Measurements from ENCODE around the gene RNF19B. TPM values are rescaled to one million over a fixed set of nuclear protein-coding genes. Genes with fewer than 3 reads are reported as not detected.
"Not testable (repeated sequence)": the region's sequence is repeated elsewhere in the genome, so short reads cannot be mapped to it uniquely, and the experiment has no call there.

Gene RNF19B
- 37.9 TPM for total RNA-seq

DNA sequence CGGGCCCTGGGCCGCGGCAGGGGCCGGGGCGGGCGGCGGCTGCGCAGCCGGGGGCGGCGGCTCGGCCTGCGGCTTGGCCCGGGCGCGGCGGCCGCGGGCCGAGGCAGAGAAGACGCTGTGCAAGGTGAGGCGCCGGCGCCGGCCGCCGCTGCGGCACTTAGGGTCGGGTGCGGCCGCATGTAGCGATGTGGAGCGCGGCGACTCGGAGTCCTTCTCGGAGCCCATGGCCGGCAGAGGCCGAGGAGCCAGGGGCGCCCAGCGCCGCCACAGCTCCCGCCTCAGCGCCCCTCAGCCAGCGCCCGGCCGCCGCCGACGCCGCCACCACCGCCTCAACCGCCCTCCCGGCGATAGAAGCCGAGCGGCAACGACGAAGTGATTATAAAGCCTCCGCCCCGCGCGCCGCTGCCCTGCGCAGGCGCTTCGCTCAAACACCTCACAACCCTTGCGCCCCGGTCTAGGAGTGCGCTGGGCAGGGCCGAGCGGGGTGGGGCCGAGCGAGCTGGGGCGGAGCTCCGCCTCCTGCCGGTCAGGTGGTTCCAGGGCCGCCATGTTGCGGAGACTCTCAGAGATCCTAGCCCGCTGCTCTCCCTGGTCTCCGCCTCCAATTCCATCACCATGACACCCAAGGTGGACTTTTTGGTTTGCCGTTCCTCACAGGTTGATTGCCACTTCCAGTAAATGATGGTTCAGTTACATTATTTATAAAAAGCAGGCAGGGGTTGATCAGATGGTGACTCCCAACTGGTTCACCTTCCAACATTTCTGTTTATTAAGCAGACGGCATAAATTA, at the start of gene RNF19B:
Gene RNF19B, minus strand, starts transcription at position 349 of the 790 bp plus-strand sequence. Its CDS starts 124 bp downstream, at position 225.
- peak; percentile 92 for DNase-seq

DNA sequence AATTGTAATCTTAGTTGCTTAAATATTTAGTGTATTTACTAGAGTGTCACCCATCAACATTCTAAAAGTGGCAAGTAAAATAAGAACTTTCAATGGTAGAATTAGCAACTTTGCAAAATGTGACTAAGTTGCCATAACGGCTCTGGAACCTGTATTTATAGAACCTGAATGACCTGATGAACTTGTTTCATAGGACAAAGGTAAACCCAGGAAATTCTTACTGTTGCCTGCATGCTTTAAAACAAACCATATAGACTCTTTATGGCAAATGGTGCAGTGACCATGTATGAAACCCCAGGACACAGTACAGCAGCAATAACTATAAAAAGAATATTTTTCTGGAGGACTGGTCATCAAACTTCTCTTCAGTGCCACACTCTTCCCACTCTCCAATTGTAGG, 49.2 kb upstream of the RNF19B start:
- no peak for DNase-seq

DNA sequence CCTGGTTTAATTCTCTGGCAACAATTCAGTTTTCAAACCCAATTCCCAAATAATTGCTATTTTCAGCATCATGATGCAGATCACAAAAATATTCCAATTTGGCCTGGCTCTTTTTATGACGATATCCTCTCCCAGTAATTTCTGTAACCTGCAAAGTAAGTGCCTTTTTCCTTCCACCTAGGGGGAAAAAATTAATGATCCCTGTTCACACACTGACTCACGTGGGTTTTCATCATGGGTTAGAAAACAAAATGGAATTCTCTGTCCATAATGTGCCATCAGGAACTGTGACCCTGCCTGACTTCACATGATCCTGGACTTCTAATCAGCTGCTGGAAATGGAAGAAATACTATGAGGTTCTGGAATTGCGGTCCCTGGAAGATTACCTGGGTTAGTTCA, 47.6 kb upstream of the RNF19B start:
- DNase-seq = no peak

GRCh38 chr1:33010932-33011731, 46.5 kb upstream of the RNF19B start:
- peak; percentile 35 for DNase-seq

- no peak for DNase-seq
Observed at GRCh38 chr1:33009561-33009960, 45.0 kb upstream of the RNF19B start.

DNA sequence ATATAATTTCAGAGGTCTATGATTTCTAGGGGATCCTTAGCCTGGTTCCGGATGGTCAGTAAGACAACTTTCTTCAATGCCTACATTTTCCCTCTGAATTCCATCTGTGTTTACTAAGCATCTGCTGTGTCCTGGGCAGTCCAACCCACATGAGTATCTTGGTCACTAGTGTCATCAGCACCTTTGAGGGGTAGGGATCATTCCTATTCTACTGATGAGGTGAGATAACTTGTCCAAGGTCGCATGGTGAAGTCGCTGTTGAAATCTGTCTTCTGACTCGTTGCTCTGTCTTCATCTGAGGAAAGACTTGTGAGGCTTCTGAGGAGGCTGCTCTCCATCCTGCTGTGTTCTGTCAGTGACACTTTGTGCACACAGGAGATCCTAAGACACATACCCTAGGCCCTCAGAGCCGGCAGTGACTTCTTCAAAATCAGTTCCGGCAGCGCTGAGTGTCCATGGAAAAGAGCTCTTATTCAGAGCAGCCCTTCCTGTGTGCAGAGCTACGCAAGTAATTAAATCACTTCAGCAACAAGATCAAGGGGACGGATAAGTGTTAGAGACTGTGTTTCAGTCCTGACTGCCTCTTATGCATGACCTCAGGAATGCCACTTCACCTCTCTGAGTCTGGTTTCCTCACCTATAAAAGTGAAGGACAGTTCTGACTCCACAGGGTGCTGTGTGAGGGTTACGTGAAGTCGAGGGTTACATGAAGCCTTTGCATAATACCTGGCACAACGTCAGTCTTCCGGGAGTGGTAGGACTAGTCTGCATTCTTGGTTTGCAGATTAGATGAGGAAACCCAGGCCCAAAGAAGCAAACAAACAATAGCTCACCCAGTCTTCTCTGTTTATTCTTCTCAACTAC, 43.7 kb upstream of the RNF19B start:
- no peak for DNase-seq

DNA sequence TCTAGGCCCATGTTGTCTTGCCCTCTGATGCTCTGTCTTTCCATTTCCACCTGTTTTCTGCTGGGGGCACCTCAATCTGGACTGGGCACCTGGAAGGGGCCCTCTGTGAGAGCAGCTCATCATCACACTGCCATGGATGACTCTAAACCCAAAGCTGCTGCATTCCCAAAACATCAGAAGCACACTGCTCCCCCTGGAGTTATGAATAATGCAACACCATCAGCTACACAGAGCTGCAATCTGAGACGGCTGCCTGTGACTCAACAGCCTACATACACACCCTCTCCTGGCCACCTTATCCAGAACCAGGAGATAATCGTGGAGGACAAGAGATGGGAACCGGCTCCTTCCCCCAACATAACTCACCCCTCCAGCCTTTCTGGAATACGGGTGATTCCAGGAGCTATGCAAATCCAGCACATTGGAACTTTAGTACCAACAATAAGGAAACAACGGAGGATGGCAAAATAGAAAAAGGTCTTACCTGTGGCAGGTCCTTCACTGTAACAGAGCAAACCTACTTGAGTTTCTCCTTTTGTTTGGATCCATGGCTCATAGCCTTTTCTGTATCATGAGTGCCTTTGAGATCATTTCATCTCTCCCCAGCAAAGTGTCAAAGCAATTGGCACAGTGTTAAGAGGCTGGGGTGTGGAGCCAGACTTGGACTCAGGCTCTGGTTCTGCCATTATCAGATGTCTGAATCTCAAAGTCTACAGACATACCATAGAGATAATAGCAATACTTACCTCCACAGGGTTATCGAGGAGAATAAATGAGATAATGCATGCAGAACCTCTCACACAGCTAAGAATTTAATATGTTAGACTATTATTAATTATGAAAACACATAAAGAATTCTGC, 42.8 kb upstream of the RNF19B start:
- DNase-seq = peak; percentile 43

GRCh38 chr1:33005838-33006421, 41.3 kb upstream of the RNF19B start:
- DNase-seq = no peak

DNA sequence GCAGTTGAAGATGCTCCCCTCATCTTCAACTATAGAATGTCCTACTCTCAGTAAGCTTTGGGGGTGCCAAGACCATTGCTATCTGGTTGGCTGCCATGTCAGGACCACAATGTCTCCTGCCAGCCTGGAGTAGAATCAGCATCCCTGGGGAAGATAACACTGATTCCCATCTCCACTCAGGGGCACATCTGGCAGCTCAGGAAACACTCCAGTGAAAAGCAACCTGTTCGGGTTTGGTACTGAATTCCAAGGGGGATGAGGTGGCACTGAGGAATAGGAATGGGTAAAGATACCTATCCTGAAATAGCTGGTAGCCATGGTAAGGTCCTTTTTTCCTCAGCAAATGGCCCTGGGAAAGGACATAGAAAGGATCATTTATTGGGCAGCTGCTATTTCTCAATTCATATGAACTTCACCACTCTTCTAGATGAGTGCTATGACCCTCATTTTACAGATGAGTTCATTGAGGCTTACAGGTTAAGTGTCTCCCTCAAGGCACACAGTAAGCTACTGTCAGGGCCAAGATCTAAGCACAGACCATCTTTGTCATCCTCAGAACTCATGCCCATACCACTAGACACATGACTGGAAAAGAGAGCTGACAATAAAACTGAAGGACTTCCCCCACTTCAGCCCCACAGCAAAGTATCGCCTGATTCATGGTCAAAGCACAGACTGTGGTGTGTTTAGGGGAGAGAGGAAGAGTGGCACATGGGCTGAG, 40.7 kb upstream of the RNF19B start:
- DNase-seq = no peak

DNA sequence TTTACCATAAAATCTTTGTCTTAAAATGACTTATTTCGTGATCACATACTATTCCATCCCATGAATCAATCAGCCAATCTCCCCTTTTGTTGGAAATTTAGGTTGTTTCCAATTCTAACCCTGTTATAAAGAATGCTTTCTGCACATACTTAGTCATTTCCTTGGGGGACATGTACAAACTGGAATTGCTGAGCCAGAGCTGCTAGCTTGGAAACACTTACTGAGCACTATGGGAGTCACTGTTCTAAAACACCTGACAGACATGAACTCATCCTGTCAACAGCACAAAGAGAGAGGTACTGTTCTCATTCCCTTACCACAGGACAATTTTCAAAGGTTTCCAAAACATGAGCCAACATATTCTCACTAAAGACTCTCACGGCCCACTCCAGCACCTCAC, 40.0 kb upstream of the RNF19B start:
- no peak for DNase-seq

- no peak for DNase-seq
Observed at GRCh38 chr1:33003657-33004056, 39.0 kb upstream of the RNF19B start.

DNA sequence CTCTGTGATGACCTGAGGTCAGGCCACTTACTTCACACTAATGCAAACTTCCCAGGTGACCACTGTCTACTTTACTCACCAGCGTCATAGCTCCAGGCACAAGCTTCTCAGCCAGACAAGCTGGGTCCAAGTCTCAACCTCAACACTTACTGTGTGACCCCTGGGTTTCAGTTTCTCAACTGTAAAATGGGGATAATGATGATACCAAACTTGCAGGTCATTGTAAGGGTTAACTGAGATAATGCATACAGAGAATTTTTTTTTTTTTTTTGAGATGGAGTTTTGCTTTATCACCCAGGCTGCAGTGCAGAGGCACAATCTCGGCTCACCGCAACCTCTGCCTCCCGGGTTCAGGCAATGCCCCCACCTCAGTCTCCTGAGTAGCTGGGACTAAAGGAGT, 37.4 kb upstream of the RNF19B start:
- no peak for DNase-seq

- DNase-seq = no peak
Observed at GRCh38 chr1:33001282-33001681, 36.7 kb upstream of the RNF19B start.

DNA sequence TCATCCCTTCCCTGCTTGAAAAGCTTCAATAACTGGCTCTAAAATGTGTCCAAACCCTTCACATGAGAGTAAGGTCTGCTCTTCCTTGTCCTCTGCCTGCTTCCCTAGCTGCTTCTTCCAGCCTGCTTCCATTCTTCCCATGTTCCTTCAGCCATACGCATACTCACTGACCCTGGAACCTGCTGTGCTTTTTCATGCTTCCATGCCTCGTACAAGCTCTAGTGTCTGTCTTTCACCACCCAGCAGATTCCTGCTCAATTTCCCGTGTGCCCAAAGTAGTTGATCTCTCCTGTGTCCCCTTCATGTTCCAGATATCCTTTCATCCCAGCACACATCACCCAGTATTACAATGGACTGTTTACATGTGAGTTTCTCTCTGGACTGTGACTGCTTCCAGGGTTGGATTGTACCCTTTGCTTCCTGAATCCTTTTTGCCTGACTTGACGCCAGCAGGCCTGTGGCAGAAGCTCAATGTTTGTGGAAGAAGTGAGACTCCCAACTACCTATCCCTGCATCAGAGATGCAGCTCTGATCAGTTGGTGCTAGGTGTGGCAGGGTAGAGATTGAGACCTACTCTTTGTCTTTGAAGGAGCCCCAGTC, 35.9 kb upstream of the RNF19B start:
- no peak for DNase-seq

GRCh38 chr1:32998997-32999396, 34.4 kb upstream of the RNF19B start:
- no peak for DNase-seq

- DNase-seq = no peak
Observed at GRCh38 chr1:32998064-32998463, 33.5 kb upstream of the RNF19B start.

DNA sequence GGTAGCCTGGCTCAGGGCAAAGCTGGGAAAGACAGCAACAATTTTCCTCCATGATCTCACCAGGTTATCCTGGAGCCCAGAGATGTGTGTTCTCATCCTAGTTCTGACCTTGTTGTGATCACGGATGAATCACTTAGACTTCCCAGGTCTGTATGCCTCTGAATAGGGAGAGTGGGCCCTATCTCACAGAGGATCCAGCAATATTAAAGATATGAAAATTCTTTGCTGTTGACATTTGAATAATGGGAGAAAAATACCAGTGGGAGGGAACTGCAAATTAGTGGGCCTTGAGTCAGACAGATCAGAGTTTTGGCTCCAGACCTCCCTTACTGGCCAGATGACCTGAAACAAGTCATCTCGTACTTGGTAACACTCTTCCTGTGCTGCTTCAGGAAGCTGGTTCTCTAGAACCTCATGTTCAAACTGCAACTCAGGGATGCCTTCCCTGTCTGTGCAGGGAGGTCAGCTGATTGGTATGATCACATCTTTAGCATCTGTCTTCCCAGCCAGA, 32.8 kb upstream of the RNF19B start:
- no peak for DNase-seq

- not testable (repeated sequence) for DNase-seq
Observed at GRCh38 chr1:32993324-32993636, 28.7 kb upstream of the RNF19B start.

GRCh38 chr1:32992489-32993323, 28.1 kb upstream of the RNF19B start:
- DNase-seq = no peak
